ENCODE results near the gene CAPN3.

The CAPN3 gene

GRCh38 chr15:42409011-42409410 lies 49.7 kb downstream of the CAPN3 start:
- TF ChIP-seq SPI1 (IDR thresholded peaks at IDR 0.05; ENCODE audit: borderline replicate concordance, low read depth) (no peak), POLR2AphosphoS5 (IDR thresholded peaks at IDR 0.05; ENCODE audit: low read depth) (no peak), GABPA (IDR thresholded peaks at IDR 0.05; ENCODE audit: low read depth) (no peak), REST (IDR thresholded peaks at IDR 0.05; ENCODE audit: insufficient replicate concordance, low read depth) (no peak)
- TF ChIP-seq, protein P1, sequence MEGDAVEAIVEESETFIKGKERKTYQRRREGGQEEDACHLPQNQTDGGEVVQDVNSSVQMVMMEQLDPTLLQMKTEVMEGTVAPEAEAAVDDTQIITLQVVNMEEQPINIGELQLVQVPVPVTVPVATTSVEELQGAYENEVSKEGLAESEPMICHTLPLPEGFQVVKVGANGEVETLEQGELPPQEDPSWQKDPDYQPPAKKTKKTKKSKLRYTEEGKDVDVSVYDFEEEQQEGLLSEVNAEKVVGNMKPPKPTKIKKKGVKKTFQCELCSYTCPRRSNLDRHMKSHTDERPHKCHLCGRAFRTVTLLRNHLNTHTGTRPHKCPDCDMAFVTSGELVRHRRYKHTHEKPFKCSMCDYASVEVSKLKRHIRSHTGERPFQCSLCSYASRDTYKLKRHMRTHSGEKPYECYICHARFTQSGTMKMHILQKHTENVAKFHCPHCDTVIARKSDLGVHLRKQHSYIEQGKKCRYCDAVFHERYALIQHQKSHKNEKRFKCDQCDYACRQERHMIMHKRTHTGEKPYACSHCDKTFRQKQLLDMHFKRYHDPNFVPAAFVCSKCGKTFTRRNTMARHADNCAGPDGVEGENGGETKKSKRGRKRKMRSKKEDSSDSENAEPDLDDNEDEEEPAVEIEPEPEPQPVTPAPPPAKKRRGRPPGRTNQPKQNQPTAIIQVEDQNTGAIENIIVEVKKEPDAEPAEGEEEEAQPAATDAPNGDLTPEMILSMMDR (IDR thresholded peaks at IDR 0.05; ENCODE audit: insufficient read depth, low read length): no peak
- no peak for DNase-seq (ENCODE audit: low read depth in 1 of 2, low spot score in 1 of 2)
- H3K27me3 ChIP-seq (ENCODE audit: insufficient read depth, poor library complexity, severe bottlenecking): no peaks in the 10 kb centered on the region
- H3K4me3 ChIP-seq (replicated peaks; ENCODE audit: insufficient read depth, low read length): no peak overlapping the region
- H3K27ac ChIP-seq (replicated peaks): no peak overlapping the region

DNA sequence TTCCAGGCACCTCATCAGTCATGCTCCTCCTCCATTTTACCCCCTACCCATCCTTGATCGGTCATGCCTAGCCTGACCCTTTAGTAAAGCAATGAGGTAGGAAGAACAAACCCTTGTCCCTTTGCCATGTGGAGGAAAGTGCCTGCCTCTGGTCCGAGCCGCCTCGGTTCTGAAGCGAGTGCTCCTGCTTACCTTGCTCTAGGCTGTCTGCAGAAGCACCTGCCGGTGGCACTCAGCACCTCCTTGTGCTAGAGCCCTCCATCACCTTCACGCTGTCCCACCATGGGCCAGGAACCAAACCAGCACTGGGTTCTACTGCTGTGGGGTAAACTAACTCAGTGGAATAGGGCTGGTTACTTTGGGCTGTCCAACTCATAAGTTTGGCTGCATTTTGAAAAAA lies 52.6 kb downstream of the CAPN3 start:
- Histone ChIP-seq H3K27me3 (ENCODE audit: insufficient read depth, poor library complexity, severe bottlenecking) (no peaks in the 10 kb centered on the region), H3K27ac (replicated peaks) (no peak overlapping the region), H3K4me3 (replicated peaks; ENCODE audit: insufficient read depth, low read length) (no peak overlapping the region)
- TF ChIP-seq POLR2AphosphoS5 (IDR thresholded peaks at IDR 0.05; ENCODE audit: low read depth) (no peak), REST (IDR thresholded peaks at IDR 0.05; ENCODE audit: insufficient replicate concordance, low read depth) (no peak), SPI1 (IDR thresholded peaks at IDR 0.05; ENCODE audit: borderline replicate concordance, low read depth) (no peak), GABPA (IDR thresholded peaks at IDR 0.05; ENCODE audit: low read depth) (no peak)
- TF ChIP-seq, protein P1 (IDR thresholded peaks at IDR 0.05; ENCODE audit: insufficient read depth, low read length): no peak
- no peak for DNase-seq (ENCODE audit: low read depth in 1 of 2, low spot score in 1 of 2)

GRCh38 chr15:42413920-42414319 lies 54.6 kb downstream of the CAPN3 start:
- H3K27me3 ChIP-seq (ENCODE audit: insufficient read depth, poor library complexity, severe bottlenecking): no peaks in the 10 kb centered on the region
- TF ChIP-seq GABPA (IDR thresholded peaks at IDR 0.05; ENCODE audit: low read depth): no peak
- TF ChIP-seq, protein P1 (IDR thresholded peaks at IDR 0.05; ENCODE audit: insufficient read depth, low read length): no peak
- no peak for TF ChIP-seq REST (IDR thresholded peaks at IDR 0.05; ENCODE audit: insufficient replicate concordance, low read depth)
- TF ChIP-seq POLR2AphosphoS5 (IDR thresholded peaks at IDR 0.05; ENCODE audit: low read depth): no peak
- no peak for TF ChIP-seq SPI1 (IDR thresholded peaks at IDR 0.05; ENCODE audit: borderline replicate concordance, low read depth)
- H3K4me3 ChIP-seq (replicated peaks; ENCODE audit: insufficient read depth, low read length): no peak overlapping the region
- DNase-seq (ENCODE audit: low read depth in 1 of 2, low spot score in 1 of 2): no peak
- no peak overlapping the region for H3K27ac ChIP-seq (replicated peaks)

Measured in HL-60 (cell line).